HepG2 (cell line): ENCODE measurements around the gene OTOP1. TPM values are rescaled to one million over a fixed set of nuclear protein-coding genes. Genes with fewer than 3 reads are reported as not detected.

Source experiments
- ATF1 ChIP-seq: IDR thresholded peaks from 2 replicates; pipeline ENCODE4 v1.6.1; 2016; ENCODE audit warnings: mild to moderate bottlenecking, control low read depth
- ATM ChIP-seq: fragments of 450-650 bp; IDR thresholded peaks from 2 replicates; pipeline ENCODE4 v1.7.1; 2017; ENCODE audit warnings: mild to moderate bottlenecking, borderline replicate concordance
- BORCS8-MEF2B ChIP-seq: sonication (generic); formaldehyde crosslinking; IDR thresholded peaks from 2 replicates; pipeline ENCODE4 v1.8.0; 2022; ENCODE audit warnings: mild to moderate bottlenecking, missing genetic modification reagents
- CHD4 ChIP-seq: fragments of 200-600 bp; sonication (generic); IDR thresholded peaks from 2 replicates; pipeline ENCODE4 v1.7.0; 2017; ENCODE audit warnings: mild to moderate bottlenecking, low read length, borderline replicate concordance
- DMAP1 ChIP-seq: IDR thresholded peaks from 2 replicates; pipeline ENCODE4 v1.6.1; 2016
- ELF4 ChIP-seq: sonication (generic); formaldehyde crosslinking; IDR thresholded peaks from 2 replicates; pipeline ENCODE4 v1.5.0; 2020; ENCODE audit warnings: missing genetic modification reagents, mild to moderate bottlenecking, moderate library complexity, borderline replicate concordance
- ERF ChIP-seq: IDR thresholded peaks from 2 replicates; pipeline ENCODE4 v1.6.1; 2018; ENCODE audit warnings: missing biosample characterization, missing genetic modification reagents
- FOXK1 ChIP-seq: sonication (generic); formaldehyde crosslinking; IDR thresholded peaks from 2 replicates; pipeline ENCODE4 v1.4.0; 2020; ENCODE audit warnings: low read depth, missing genetic modification reagents, borderline replicate concordance
- HNRNPK ChIP-seq: fragments of 200-400 bp; formaldehyde crosslinking; IDR thresholded peaks from 2 replicates; pipeline ENCODE4 v1.6.1; 2018; ENCODE audit warnings: low read length, low read depth, moderate library complexity, mild to moderate bottlenecking; ENCODE audit not compliant: poor library complexity, severe bottlenecking
- IRF9 ChIP-seq: sonication (generic); formaldehyde crosslinking; IDR thresholded peaks from 2 replicates; pipeline ENCODE4 v1.8.0; 2022; ENCODE audit warnings: missing genetic modification reagents, mild to moderate bottlenecking, borderline replicate concordance
- NFKBIZ ChIP-seq: IDR thresholded peaks from 2 replicates; pipeline ENCODE4 v1.6.1; 2018; ENCODE audit warnings: missing genetic modification reagents, missing compliant biosample characterization
- PHF5A ChIP-seq: IDR thresholded peaks from one replicate; pipeline ENCODE4 v1.6.1; 2018; ENCODE audit warnings: low read depth, missing genetic modification reagents; ENCODE audit not compliant: unreplicated experiment
- RXRB ChIP-seq: IDR thresholded peaks from 2 replicates; pipeline ENCODE4 v1.6.1; 2016; ENCODE audit warnings: borderline replicate concordance, missing genetic modification reagents, missing compliant biosample characterization
- SAP130 ChIP-seq: IDR thresholded peaks from 2 replicates; pipeline ENCODE4 v1.6.1; 2016; ENCODE audit warnings: low read depth
- SPEN ChIP-seq: sonication (generic); formaldehyde crosslinking; IDR thresholded peaks from 2 replicates; pipeline ENCODE4 v1.5.1; 2020; ENCODE audit warnings: low read depth, mild to moderate bottlenecking, missing genetic modification reagents
- TEAD2 ChIP-seq: sonication (generic); formaldehyde crosslinking; IDR thresholded peaks from 2 replicates; pipeline ENCODE4 v1.9.0; 2021; ENCODE audit warnings: missing genetic modification reagents
- ZBTB21 ChIP-seq: sonication (generic); formaldehyde crosslinking; IDR thresholded peaks from 2 replicates; pipeline ENCODE4 v1.4.0; 2020; ENCODE audit warnings: missing genetic modification reagents
- ZFP36L1 ChIP-seq: sonication (generic); formaldehyde crosslinking; IDR thresholded peaks from 2 replicates; pipeline ENCODE4 v1.8.0; 2022; ENCODE audit warnings: mild to moderate bottlenecking, missing genetic modification reagents, moderate library complexity
- ZNF235 ChIP-seq: sonication (generic); formaldehyde crosslinking; IDR thresholded peaks from 2 replicates; pipeline ENCODE4 v1.8.1; 2023; ENCODE audit warnings: mild to moderate bottlenecking, missing genetic modification reagents, borderline replicate concordance
- ZNF460 ChIP-seq: sonication (generic); formaldehyde crosslinking; IDR thresholded peaks from 2 replicates; pipeline ENCODE4 v1.5.1; 2020; ENCODE audit warnings: missing genetic modification reagents, mild to moderate bottlenecking, borderline replicate concordance
- ZNF496 ChIP-seq: sonication (generic); formaldehyde crosslinking; IDR thresholded peaks from 2 replicates; pipeline ENCODE4 v1.8.1; 2023; ENCODE audit warnings: mild to moderate bottlenecking, moderate library complexity, missing genetic modification reagents; ENCODE audit not compliant: insufficient replicate concordance
- ZNF7 ChIP-seq: IDR thresholded peaks from 2 replicates; pipeline ENCODE4 v1.6.1; 2016; ENCODE audit warnings: missing biosample characterization, missing genetic modification reagents
- ZNF724P ChIP-seq: sonication (generic); formaldehyde crosslinking; IDR thresholded peaks from 2 replicates; pipeline ENCODE4 v1.8.0; 2022; ENCODE audit warnings: missing genetic modification reagents, borderline replicate concordance
- ZNF800 ChIP-seq: sonication (generic); formaldehyde crosslinking; IDR thresholded peaks from 2 replicates; pipeline ENCODE4 v1.4.0; 2020; ENCODE audit warnings: missing genetic modification reagents
- ZNF841 ChIP-seq: sonication (generic); formaldehyde crosslinking; IDR thresholded peaks from 2 replicates; pipeline ENCODE4 v1.8.1; 2023; ENCODE audit warnings: missing genetic modification reagents, borderline replicate concordance
- polyA plus RNA-seq, 8 experiments: library from polyadenylated mRNA; depleted of rRNA in 3 of 8; stranded (reverse) in 7 of 8; unstranded in 1 of 8; fragments of >200 nt; fragmentation: Illumina TruSeq in 4 of 8; extraction: Trizol in 4 of 8; gene quantifications; 2 replicates each; pipeline versions ENCODE4 v1.2.1 to v1.2.3, GENCODE V29; 2011 to 2016; ENCODE audit warnings: low read depth in 4 of 8, missing spikeins in 1 of 8, mixed read lengths in 1 of 8; ENCODE audit not compliant: insufficient read depth in 1 of 8
- total RNA-seq, 5 experiments: library from RNA; depleted of rRNA; stranded (reverse); fragments of >200 nt; fragmentation: Illumina TruSeq; extraction: Trizol; gene quantifications; 2 replicates each; pipeline ENCODE4 v1.2.3, GENCODE V29; 2016; ENCODE audit warnings: low read depth in 1 of 5
- TF ChIP-seq, protein P1 (sequence below): sonication (generic); formaldehyde crosslinking; IDR thresholded peaks from 2 replicates; pipeline ENCODE4 v1.8.0; 2022; ENCODE audit warnings: mild to moderate bottlenecking, missing genetic modification reagents; ENCODE audit not compliant: insufficient replicate concordance

OTOP1 gene
- total and polyA plus RNA-seq, 2 of the 13 experiments (the other 11 are each of a cell fraction or from before 2014, with no cell fraction given): not detected

DNA sequence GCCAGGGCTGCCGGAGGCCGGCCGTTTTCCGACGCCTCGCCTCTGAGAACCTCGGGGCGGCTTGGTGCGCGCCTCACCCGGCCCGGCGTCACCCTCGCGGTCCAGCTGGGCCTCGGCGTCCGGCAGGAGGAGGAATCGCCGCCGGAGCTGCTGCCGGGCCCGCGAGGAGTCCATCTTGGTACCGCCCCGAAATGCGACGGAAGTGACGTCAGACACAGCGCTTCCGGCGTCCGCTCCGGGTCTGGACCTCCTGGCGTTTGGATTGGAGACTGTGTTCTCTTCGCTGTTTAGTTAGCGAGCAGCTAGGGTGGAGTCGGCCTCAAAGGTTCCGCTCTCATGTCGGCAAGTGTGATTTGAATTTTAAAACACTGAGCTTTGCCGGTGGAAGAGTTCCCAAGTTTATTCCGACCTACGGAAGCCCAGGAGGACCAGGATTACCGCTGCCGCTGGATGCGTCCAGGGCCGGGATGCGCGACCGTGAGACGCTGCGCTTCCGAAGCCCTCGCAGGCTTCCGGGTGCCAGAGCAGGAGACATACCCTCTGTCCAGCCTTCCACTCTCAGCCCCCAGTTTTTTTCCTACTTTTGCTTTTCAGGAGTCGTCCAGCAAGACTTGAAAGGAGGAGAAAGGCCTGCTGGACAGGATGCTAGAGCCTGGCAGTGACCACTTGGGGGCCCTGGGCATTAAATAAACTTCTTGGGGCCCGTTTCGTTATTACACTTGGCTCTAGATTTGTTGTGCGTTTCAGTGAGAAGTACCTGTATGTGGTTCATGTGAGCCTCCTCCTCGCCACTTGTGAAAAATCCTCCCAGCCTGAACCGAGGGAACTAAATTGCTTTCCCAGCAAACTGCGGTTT lies 21.5 kb upstream of the OTOP1 start, which contains the start of gene TMEM128 (continued):
- TF ChIP-seq ZNF841 (no peak), NFKBIZ (CRISPR knock-in tag) (0 out of 2 replicates have a peak, but pooled peaks have one; percentile 61), ERF (CRISPR knock-in tag) (peak; percentile 76), FOXK1 (peak; percentile 81), RXRB (CRISPR knock-in tag) (peak; percentile 58), ZNF7 (CRISPR knock-in tag) (peak; percentile 42; the same call in 1 of the 2 replicates), CHD4 (no peak), SPEN (CRISPR knock-in tag) (peak; percentile 77), ZNF496 (no peak), ATM (no peak), ELF4 (CRISPR knock-in tag) (no peak; the same call in none of the 2 replicates), ZNF800 (peak; percentile 77; the same call in 1 of the 2 replicates), ZNF724P (CRISPR knock-in tag) (0 out of 2 replicates have a peak, but pooled peaks have one; percentile 28), ZNF460 (CRISPR knock-in tag) (peak; percentile 41; the same call in 1 of the 2 replicates), BORCS8-MEF2B (CRISPR knock-in tag) (no peak; the same call in 1 of the 2 replicates), SAP130 (peak; percentile 83), TEAD2 (CRISPR knock-in tag) (no peak), ZBTB21 (CRISPR knock-in tag) (peak; percentile 66; the same call in 1 of the 2 replicates), DMAP1 (CRISPR knock-in tag) (peak; percentile 79; the same call in 1 of the 2 replicates), ZFP36L1 (no peak), ATF1 (CRISPR knock-in tag) (peak; percentile 95), HNRNPK (no peak), IRF9 (peak; percentile 87; the same call in 1 of the 2 replicates), ZNF235 (CRISPR knock-in tag) (peak; percentile 55; the same call in 1 of the 2 replicates), PHF5A (CRISPR knock-in tag) (no peak)
- TF ChIP-seq, protein P1, sequence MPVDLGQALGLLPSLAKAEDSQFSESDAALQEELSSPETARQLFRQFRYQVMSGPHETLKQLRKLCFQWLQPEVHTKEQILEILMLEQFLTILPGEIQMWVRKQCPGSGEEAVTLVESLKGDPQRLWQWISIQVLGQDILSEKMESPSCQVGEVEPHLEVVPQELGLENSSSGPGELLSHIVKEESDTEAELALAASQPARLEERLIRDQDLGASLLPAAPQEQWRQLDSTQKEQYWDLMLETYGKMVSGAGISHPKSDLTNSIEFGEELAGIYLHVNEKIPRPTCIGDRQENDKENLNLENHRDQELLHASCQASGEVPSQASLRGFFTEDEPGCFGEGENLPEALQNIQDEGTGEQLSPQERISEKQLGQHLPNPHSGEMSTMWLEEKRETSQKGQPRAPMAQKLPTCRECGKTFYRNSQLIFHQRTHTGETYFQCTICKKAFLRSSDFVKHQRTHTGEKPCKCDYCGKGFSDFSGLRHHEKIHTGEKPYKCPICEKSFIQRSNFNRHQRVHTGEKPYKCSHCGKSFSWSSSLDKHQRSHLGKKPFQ (CRISPR knock-in tag): peak; percentile 38
